ENCODE measurements around the gene CNP.

CNP gene

GRCh38 chr17:41973408-41973811 lies 6.8 kb downstream of the CNP start:
- no peak for DNase-seq

GRCh38 chr17:41974031-41974430 lies 7.4 kb downstream of the CNP start:
- no peak for DNase-seq

- DNase-seq: no peak
Observed at GRCh38 chr17:41974658-41975057, 8.1 kb downstream of the CNP start.

- DNase-seq: no peak
Observed at GRCh38 chr17:41975099-41976083, 8.8 kb downstream of the CNP start.

- DNase-seq: no peak
Observed at GRCh38 chr17:41976142-41976768, 9.7 kb downstream of the CNP start.

GRCh38 chr17:41977991-41978390 lies 11.4 kb downstream of the CNP start:
- DNase-seq: no peak

- DNase-seq: no peak
Observed at GRCh38 chr17:41982026-41982760, 15.6 kb downstream of the CNP start.

GRCh38 chr17:41984454-41984853 lies 17.9 kb downstream of the CNP start:
- DNase-seq: no peak

- DNase-seq: no peak
Observed at GRCh38 chr17:41985919-41986318, 19.3 kb downstream of the CNP start.

GRCh38 chr17:41986634-41987033 lies 20.0 kb downstream of the CNP start:
- no peak for DNase-seq

GRCh38 chr17:41987642-41988041 lies 21.0 kb downstream of the CNP start:
- DNase-seq: no peak

GRCh38 chr17:41988418-41988817 lies 21.8 kb downstream of the CNP start:
- DNase-seq: no peak

- DNase-seq: no peak
Observed at GRCh38 chr17:41989702-41990419, 23.3 kb downstream of the CNP start.

- no peak for DNase-seq
Observed at GRCh38 chr17:41992576-41992975, 26.0 kb downstream of the CNP start.

- DNase-seq: no peak
Observed at GRCh38 chr17:41996855-41997164, 30.2 kb downstream of the CNP start.

GRCh38 chr17:41998497-41998896 lies 31.9 kb downstream of the CNP start:
- DNase-seq: no peak

GRCh38 chr17:42000413-42001133 lies 34.0 kb downstream of the CNP start:
- no peak for DNase-seq

GRCh38 chr17:42001729-42002128 lies 35.1 kb downstream of the CNP start:
- DNase-seq: no peak

GRCh38 chr17:42002175-42002791 lies 35.7 kb downstream of the CNP start:
- DNase-seq: no peak

- DNase-seq: no peak
Observed at GRCh38 chr17:42002792-42003301, 36.3 kb downstream of the CNP start.

- no peak for DNase-seq
Observed at GRCh38 chr17:42005166-42005565, 38.6 kb downstream of the CNP start.

- DNase-seq: no peak
Observed at GRCh38 chr17:42009170-42009569, 42.6 kb downstream of the CNP start.
